Activated CD4-positive, alpha-beta T cell treated with anti-CD3 and anti-CD28 coated beads, Interleukin-2, Interleukin-6, amounts not matched to agents 100 ng/mL and 50 ng/mL, durations not matched to agents 16 hours and 8 hours (primary cell): ENCODE results near the gene TMEM214.

Source experiments
- DNase-seq: peaks from one replicate; pipeline ENCODE4 v3.0.0-alpha.2; 2020

Gene TMEM214

DNA sequence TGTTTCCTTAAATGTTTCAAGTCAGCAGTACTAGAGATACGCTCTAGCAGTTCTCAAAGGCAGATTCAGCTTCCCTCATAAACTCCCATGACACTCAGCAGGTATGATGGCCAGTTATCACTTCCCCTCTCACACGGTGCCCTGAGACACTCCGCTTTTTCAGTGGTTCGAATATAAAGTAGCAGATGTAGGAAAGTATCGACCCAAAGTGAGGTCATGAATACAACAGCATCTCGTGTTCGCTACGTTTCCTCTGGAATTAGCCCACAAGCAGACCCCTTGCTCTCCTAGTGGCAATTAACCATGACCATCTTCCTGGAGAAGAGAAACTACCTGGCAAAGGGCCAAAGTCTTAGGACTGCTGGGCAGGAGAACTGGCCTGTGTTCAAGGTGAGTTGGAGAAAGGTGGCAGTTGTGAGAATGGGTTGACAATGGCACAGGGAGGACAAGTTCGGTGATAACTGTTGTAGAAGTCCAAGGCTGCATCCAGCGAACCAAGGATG, 9.4 kb downstream of the TMEM214 start:
- DNase-seq = no peak

DNA sequence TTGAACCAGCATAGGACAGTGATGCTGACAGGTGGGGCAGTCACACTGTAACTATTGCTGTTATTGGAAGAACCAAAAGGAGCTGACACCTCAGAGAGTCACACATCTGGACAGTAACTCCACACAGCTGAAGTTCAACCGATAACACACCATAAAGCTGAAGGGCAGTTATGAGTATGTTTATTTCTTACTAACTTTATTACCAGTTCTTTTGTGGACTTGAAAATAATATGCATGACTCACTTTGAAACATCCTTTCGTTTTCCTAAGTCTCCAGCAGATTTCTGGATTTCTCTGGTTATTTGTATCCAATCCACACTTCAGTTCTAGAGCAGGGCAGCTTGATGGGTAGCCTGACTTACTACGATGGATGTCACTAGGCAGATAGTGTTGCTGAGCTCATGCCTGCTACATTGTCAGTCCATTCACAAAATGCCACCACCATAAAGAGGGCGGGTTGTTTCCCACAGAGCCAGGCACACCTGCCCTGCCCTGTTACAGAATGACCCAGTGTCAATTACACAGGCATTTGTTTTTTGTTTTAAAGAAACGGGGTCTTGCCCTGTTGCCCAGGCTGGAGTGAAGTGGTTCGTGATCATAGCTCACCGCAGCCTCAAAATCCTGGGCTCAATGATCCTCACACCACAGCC, 10.3 kb downstream of the TMEM214 start:
- DNase-seq = no peak

DNA sequence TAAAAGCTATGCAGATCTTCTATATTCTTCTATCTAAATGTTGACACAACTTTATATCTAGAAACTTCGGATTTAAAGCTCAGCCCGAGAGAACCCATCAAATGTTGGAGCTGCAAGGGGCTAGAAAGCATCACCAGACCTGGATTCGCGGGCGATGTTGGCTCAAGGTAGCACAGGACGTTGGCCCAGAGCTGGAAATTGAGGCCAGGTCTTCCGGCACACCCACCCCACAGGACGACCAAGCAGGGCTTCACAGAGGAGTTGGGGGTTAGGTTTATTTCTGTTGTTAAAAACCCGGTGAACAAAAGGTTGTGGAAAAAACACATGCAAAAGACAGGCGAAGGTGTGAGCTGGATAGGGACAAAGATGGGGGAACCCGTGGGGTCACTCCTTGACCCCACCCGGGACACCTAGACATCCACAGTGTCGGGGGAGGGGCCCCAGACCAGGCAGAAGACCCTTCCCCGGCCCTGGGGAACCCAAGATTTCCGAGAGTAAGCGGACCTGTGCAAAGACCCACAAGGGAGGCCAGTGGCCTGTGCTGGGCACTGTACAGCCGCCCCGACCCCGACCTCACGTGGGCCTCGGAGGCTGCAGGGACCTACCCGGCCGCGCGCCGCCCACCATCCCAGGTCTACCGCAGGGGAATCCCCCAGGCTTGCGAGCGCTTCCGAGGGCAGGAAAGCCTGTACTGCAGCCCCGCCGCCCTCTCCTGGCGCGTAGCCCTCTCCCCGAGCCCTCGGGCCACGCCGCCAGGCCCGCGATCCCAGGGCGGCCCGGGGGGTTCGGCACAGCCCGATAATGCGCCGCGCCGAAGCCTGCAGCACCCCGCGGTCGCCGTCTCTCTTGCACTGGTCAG, 16.9 kb downstream of the TMEM214 start:
- peak; percentile 76 for DNase-seq

DNA sequence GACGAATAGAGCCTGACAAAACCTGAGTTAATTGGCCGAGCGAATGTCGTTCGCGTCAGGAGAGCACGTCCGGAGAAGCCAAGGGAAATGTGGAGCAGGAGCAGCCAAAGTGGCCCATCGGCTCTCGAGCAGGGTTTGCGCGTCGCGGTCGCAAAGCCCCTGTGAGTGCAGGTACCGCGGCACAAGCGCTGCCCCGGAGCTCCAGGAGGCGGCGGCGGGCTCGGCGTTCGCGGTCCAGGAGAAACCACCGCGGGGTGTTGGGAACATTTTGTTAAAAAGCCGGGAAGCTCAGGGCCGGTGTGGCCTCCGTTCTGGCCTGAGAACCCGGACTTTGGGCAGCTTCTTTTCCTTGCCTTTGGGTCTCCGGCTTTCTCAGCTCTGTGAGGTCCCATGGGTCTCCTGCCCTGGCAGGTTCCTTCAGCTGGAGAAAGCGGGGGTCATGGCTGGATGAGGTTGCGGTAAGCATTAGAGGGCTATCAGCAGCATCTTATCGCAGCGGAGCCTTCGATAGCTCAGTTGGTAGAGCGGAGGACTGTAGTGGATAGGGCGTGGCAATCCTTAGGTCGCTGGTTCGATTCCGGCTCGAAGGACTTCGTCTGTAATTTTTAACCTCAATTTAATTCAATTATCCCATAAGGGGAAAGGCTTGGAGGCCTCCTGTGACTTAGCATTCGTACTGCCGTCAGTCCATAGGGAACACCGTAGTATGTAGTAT, 17.7 kb downstream of the TMEM214 start:
- peak; percentile 92 for DNase-seq

DNA sequence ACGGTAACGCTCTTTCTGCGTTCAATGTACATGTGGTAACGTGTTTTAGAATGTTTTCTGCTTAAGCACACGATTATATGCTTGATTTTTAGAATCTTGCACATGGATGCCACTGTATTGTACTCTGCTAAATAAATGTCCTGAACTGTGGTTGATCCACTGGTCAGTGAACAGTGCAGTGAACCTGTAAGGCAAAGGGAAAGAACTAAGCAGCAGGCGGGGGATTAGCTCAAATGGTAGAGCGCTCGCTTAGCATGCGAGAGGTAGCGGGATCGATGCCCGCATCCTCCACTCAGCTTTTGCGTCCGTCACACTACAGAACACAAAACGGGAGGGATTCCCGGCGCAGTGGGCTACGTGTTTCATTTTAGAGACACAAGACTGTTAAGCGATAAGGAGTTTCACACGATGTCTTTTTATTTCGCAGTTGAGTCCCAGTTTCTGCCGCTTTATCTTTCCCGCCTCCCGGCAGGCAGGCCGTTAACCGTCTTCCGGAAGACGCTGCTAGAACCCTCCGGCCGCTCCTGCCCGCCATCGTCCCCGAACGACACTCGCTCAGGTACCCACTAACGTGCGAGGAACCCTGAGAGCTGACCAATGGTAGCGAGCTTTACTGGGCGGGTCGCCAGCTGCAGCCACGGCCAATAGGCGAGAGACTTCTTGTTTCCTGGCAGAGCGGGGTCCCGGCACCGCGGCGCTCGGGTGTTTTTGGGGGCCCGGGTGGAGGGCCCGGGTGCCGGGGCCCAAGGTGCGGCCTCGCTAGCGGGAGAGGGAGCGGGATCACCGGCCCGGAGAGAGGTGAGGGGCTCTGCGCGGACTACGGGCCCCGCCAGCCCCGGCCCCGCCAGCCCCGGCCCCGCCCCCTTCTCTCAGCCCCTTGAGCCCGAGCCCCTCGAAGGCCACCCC, 18.5 kb downstream of the TMEM214 start, which contains the start of gene AGBL5:
TSS of gene AGBL5 (plus strand) at position 673 of the 906 bp plus-strand sequence. CDS start 1,291 bp downstream, outside the sequence.
- peak; percentile 98 for DNase-seq

DNA sequence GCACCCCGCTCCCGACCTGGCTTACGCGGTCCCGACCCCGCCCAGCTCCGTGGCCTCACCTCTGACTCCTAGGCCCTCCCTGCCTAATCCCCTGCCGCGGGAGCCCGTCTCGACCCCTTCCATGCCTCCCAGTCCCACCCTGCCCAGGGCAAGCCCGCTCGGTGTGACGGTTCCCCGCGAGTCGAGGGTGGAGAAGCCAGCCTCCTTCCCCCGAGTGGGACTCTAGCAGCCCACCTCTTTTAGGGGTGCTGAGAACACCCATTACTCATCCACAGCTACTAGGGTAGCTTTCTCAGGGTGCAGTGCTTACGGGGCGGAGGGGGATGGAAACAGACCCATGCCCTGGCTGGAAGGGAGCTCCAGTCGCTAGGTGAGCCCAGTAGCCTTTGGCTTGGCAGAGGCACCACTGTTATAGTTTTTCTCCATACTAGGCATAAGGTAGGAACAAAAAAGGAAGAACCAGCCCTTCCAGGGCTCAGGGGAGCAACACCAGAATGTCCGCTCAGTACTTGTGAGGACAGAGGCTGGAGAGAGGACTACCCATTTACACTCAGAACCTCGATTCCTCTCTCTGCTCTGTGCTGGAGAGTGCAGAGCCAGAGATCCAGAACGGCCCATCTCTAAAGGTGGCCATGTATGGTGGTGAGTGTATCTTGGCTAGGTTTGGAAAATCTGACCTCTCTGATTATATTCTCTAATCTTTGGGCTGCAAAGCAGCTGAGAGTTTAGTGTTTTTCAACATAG, 19.3 kb downstream of the TMEM214 start:
- DNase-seq = no peak

DNA sequence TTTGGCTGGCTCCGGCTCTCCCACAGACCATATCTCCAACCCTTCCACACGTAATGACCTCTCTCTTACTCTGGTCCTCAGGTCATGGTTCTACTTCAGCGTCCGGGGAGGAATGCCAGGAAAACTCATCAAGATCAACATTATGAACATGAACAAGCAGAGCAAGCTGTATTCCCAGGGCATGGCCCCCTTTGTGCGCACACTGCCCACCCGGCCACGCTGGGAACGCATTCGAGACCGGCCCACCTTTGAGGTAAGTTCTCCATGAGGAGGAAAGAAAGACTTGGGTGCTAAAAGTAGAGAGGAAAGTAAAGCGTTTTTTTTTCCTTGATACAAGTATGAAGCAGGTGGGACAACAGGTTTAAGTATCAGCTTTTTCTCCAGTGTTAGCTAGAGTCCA, 20.6 kb downstream of the TMEM214 start:
- DNase-seq = no peak

DNA sequence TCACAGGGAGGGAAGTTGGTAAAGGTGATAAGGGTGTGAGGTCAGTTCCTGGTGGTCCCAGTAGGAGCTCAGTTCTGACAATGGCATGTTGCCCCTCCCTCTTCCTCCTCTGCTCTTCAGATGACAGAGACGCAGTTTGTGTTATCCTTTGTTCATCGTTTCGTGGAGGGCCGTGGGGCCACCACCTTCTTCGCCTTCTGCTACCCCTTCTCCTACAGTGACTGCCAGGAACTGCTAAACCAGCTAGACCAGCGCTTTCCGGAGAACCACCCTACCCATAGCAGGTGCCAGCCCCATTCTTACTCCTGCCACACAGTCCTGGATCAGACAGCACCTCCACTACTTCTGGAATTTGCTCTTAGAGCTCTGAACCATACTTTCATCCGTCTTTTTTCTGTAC, 21.0 kb downstream of the TMEM214 start:
- DNase-seq = no peak

DNA sequence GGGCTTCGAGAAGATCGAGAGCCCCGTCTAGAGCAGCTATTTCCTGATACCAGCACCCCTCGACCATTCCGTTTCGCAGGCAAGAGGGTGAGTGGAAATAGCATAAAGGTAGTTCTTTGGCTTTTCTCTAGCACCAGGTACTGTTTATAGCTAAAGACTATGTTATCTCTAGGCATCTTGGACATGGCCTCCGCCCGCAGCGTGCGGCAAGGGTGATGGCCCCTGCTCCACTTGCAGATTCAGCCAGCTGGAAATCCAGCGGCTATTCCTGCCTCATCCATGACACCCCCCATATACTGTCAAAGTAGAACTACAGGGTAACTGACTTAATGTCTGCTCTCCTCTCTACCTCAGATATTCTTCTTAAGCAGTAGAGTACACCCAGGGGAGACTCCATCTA, 22.0 kb downstream of the TMEM214 start:
- no peak for DNase-seq

DNA sequence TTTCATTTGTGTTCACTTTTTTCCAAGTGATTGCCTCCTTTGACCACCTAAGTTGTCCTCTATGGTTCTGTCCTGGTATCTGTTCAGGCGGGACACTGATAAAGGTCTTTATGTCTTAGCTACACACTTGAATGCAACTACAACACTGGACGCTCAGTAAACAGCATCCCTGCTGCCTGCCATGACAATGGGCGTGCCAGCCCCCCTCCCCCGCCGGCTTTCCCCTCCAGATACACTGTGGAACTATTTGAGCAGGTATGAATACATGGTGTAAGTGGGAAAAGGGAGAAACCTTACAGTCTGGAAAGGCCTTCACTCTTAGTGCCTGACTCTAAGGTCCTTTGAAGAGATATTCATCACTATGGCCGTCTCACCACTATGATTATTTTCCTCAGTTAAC, 24.4 kb downstream of the TMEM214 start:
- DNase-seq = no peak

DNA sequence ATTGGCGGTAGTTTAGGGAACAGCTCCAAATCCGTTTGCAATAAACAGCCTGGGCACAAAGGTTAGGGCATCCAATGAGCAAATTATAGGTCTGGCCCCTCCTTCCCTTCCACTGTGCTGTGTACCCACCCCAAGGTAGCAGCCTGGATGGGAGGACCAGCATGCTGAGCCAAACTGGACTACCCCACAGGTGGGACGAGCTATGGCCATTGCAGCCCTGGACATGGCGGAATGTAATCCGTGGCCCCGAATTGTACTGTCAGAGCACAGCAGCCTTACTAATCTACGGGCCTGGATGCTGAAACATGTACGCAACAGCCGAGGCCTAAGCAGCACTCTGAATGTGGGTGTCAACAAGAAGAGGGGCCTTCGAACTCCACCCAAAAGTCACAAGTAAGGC, 25.4 kb downstream of the TMEM214 start:
- no peak for DNase-seq

DNA sequence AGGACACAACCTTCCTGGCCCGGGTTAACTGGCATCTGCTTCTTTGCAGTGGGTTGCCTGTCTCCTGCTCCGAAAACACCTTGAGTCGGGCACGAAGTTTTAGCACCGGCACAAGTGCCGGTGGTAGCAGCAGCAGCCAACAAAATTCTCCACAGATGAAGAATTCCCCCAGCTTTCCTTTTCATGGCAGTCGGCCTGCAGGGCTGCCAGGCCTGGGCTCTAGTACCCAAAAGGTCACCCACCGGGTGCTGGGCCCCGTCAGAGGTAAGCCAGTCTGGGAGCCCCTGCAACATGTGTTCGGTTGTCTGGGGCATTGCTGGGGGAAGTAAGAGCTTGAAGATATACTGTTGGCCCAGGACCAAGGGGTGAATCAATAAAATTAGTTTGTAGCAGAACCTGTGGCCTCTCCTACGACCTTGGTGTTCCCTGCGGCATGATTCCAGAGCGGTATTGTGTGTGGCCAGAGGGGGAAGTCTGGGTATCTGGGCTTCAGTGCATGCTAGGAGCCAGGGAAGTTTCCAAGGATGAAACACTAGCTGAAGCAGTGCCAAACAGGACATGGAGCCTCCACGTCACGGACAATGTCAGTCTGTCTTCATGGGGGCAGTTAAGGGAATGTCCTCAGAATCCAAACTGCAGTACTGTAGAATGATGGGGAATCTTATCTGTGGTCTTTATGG, 26.5 kb downstream of the TMEM214 start:
- no peak for DNase-seq

DNA sequence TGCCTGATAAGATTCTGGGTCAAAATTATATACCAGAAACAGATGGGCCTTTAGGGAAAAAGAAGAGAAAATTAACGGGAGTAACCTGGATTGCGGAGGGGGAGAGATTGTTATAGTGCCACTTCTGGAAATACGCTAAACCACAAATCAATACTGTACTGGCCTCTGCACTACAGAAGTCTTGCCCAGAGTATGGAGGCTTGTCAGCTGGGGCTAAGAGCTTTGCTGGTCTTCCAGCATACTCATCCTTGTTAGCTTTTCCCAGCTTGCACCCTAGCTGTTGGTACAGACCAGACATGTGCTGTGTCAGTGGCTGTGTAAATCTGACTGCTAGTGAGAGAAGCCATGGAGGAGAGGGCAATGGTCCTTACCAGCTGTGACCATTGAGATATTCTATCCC, 27.6 kb downstream of the TMEM214 start:
- no peak for DNase-seq

DNA sequence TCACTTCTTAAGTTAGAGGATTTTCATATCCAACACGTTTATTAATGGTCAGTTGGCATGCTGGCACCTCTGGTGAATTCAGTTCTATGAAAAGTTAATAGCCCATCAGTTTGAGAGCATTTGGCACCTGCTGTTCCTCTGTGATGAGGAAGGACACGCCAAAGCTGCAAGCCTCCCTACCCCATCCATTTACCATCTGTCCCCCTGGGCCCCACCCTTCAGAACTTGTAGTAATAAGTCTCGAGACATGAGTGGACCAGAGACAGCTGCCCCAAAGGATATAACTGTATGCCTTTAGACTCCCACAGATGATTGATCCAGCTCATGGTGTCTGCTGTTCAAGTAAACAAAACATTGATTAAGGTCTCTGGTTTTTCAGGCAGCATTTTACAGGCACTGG, 32.4 kb downstream of the TMEM214 start:
- no peak for DNase-seq

DNA sequence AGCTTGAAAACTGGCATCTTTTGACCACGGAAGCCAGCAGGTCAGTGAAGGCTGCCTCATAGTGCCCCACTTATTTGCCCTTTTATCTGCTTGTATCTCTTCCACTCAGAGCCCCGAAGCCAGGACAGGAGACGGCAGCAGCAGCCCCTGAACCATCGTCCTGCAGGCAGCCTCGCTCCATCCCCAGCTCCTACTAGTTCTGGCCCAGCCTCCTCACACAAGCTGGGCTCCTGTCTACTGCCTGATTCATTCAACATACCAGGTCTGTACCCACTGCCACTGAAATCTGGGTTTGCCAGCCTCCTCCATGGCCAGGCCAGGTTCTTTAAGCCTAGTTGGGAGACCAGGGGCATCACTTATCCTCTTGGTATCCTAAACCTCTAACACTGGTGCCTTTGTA, 34.6 kb downstream of the TMEM214 start:
- DNase-seq = no peak

DNA sequence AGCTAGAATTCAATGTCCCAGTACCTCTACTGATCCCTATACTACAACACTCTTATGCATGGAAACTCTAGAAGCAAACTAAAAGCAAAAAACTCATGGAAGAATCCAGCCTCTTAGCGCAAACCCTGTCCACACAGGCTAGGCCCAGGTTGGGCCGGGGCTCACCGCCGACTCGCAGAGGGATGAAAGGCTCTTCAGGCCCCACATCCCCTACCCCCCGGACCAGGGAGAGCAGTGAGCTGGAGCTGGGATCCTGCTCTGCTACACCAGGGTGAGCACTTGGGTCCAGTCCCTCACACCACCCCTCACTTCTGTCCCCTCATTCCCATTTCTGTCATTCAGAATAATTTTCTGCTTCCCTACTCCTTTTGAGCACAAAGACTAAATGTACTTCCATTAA, 36.7 kb downstream of the TMEM214 start:
- no peak for DNase-seq

DNA sequence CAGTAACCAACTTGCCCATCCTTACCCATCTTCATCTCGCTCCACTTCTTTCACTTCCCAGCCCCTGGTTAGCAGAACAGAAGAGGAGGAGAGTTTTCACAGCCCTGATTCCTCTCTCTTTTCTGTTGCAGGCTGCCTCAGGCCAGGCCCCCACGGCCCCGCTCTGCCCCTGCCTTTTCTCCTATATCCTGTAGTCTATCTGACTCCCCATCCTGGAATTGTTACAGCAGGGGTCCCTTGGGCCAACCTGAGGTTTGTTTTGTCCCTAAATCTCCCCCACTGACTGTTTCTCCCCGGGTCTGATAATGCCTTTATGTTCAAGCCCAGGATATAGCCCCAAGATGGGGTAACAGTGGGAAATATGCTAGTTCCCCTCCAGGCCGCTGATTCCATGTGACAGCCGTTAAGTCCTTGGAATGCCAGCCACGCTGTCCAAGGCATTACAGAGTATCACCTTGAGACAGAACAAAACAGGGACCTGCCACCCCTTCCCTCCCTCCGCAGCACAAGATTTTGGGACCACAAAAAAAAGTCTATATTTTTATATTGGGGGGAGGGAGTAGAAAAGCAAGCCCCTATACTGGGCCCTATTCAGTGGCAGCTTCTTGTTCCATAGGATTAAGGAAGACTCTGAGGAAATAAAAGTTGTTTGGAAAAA, 37.3 kb downstream of the TMEM214 start:
- DNase-seq = no peak

DNA sequence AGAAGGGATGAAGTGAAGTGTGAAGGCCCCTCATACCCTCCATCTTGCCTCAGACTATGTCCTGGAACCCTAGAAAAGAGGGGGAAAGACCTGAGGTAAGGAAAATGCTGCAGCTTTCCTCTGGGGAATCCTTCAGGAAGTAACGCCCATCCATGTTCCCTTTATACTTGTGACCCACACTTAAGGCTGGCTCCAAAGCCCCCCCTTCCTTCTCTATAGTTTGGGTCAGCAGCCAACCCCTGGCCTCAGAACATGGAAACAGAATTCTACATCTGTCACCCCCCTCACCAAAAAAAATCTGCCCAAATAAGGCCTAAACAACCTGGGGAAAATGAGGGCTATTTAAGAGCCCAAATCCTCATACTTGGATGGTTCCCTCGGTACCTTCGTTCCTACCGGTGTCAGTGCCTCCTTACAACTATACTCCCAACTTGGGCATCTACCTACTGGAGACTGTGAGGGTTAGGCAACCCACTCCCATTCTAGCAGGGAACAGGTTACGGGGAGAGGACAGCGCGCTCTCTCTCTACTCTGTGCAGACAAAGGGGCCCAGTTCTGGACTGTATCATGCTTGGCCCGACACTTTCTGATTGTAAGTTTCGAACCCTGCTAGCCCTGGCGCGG, 38.0 kb downstream of the TMEM214 start:
- no peak for DNase-seq

DNA sequence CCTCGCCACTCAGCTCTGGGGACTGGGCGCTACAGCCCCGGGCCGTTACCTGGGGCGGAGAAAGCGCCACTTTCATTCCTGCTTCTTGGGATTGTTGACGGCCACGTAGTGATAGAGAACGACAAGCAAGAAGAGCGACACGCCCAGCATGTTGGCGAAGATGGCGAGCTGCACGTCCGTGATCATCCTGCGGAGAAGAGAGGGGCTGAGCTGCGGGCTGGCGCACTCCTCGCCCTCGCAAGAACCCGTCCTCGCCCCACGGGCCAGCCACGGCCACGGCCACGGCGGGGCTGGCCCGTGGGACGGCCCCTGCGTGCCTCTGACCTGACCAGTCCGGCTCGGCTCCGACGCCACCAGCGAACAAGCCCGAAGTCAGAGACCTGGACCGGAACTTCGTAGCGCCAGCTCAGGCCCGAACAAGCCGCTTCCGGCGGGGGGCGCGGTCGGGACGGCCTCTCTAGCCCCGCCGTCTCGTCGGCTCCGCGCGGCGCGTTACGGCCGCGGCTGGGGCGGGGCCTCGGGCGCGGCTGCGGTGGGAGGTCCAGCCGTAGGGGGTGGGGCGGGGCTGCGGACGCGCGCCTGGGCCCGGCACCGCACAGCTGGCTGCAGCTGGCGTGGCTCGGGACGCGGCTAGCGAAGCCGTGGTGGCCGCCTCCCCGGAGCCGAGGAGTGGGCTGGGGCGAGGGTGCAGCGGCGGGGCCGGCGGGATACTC, 38.7 kb downstream of the TMEM214 start, which contains the start of gene OST4:
TSS of gene OST4 (minus strand) at position 378 of the 713 bp plus-strand sequence.
- DNase-seq = peak; percentile 95
